ENCODE measurements around the gene FIBIN. TPM values are rescaled to one million over a fixed set of nuclear protein-coding genes. Genes with fewer than 3 reads are reported as not detected.
"Not testable (repeated sequence)": the region's sequence is repeated elsewhere in the genome, so short reads cannot be mapped to it uniquely, and the experiment has no call there.

Gene FIBIN
- total RNA-seq, result 7.8 TPM

DNA sequence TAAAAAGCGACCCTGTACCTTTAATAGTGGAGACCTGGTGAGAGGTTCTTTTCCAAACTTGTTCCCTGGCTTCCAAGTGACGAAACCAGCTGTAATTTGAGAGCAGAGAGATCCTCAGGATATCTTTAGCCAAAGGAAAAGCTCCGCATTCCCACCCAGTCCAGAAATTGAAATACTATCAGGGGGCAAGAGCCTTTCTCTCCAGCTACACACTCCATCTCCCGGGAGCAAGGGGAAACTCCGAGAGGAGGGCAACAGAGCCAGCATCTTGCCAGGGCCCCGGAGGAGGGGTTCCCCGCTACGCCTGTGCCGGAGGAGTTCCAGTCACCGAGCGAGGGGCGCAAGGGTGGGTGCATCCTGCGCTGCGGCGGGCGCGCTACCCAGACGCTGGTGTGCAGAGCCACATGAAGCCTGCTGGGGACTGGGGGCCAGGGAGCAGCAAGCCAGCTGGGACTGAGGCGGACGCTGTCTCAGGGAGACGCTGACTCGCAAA, at the start of gene FIBIN:
Gene FIBIN (plus strand): TSS at position 148 of the 493 bp plus-strand sequence. CDS start 415 bp downstream, outside the sequence.
- no peak for DNase-seq

DNA sequence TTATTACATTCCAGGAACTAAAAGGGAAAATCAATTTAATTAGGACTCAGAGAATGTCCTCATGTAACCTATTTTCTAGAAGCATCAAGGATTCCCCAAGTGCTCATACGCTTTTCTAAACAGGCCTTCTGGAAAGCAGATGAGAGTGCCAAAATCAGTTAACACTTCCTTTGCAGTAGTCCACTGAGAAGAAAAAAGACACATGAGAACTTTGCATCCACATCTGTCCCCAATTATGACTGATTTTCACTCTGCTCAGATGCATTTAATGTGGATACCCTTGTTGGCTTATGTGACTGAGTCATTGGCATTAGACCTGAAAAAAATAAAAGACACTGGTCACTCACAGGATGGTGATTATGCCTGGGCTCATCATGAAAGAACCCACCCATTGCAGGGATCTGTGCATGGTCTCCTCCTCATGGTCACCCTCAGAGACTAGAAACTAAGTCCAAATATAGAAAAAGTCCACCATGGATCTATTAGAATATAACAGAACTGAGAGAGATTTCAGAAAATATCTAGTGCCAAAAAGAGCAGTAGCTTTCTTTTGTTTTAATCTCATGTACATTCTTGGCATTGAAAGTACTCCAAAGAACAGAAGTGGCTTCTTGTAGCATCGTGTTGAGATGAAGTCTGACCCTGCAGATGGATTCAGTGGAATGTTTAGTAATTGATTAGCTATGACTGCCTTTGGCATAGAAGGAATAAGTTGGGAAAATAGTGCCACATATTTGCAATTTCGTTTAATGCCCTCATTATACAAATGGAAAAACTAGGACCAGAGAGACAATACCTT, 48.8 kb upstream of the FIBIN start:
- DNase-seq, result no peak

- no peak for DNase-seq
Measured at GRCh38 chr11:26946257-26946716, 47.6 kb upstream of the FIBIN start.

DNA sequence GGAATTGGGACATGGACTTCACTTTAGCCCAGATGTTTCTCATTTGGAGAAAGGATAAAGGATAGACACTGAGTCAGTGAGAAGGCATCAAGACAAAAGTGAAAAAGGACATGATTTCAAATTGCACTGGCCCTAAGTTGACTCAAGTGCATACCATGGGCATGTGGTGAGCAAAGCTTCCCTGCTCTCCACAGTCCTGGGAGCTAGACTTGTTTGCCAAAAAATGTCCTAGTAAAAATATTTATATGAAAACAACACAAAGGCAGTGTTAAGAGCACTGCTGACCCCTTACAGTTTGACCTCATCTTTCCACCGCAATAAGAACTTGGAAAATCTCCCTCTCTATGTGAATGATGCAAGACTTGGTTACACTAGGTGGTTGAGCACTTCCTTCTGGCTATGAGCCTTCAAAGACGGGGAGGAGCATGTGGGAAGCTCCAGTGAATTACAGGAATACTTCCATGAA, 46.5 kb upstream of the FIBIN start:
- no peak for DNase-seq

DNA sequence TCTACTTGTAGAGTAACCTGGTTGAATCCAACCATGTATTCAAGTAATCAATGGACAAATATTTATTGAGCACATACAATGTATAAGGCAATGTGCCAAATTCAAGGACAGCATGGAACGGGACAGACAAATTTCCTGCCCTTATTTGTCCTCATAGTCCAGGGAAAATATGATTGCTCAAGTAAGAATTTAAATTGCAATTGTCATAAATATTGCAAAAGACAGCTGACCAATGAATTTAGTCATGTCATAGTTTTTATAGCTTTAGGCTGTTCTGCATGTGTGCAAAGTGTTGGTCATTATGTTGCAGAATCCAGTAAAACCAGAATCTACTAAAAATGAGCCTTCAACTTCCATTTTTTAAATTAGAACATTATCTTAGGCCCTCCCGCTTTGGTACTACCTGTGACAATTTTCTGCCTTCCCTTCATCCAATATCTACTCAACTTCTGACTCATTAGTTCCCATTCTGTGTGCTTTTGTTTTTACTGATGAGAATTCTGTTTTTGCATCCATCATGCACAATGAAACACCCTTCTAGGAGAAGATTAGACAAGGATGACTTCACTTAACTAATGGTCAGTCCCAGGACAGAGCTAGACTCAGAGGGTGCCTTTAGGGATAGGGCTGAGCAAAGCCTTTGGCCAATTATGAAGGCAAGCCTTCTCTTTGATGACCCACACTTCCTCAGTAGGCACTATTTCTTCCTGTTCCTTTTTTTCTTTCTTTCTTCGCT, 45.8 kb upstream of the FIBIN start:
- DNase-seq, result no peak

GRCh38 chr11:26948881-26949280, 45.0 kb upstream of the FIBIN start:
- DNase-seq, result no peak

- DNase-seq, result no peak
Measured at GRCh38 chr11:26949846-26950245, 44.1 kb upstream of the FIBIN start.

GRCh38 chr11:26950260-26950719, 43.6 kb upstream of the FIBIN start:
- DNase-seq, result no peak

GRCh38 chr11:26951809-26952515, 42.0 kb upstream of the FIBIN start:
- no peak for DNase-seq

- no peak for DNase-seq
Measured at GRCh38 chr11:26953770-26954392, 40.0 kb upstream of the FIBIN start.

DNA sequence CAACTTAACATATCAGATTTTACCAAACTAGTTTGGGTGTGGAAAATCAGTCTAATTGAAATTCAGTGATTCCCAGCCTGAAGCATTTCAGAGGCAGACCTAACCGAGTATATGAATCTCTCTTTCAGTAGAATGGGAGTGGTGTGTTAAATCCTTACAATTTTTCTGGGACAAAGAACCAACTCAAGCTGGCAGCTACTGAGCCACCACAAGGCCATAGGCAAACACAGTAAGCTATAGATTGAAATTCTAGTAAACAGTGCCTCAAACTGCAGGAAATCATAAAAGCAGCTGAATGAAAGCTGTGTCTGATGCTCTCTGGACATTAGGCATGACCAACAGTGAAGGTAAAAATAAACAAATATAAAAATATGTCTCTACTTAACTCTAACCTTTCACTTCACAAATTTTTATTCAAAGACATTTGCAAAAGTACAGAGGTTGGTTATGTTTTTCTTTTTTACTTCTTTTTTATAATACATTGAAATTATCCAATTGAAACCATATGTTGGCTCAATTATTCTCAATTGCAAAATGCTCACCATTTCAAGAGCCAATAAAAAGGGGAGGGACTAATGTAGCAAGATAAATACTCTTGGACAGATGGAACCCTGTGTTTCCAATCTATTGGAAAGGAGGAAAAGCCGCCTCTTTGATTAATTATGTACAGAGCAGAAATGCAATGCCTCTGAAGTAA, 35.8 kb upstream of the FIBIN start:
- DNase-seq, result no peak

- no peak for DNase-seq
Measured at GRCh38 chr11:26958702-26959049, 35.2 kb upstream of the FIBIN start.

DNA sequence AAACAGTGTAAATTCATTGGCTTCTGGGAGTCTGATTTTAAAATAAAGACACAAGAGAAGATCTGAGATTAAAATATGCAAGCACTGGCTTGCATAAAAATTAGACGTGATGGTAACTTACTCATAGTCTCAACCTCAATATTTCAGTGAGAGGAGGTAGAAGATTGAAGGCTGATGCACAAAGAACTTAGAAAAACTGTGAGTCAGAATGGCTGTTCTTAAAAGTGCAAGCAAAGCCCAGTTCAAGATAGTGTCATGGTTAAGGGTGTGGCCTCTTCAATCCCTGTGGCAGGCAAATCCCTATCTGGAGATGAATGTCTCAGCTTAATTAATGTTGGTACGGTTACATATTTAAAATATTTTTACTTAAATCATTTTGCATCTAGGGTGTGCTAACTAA, 33.6 kb upstream of the FIBIN start:
- no peak for DNase-seq

DNA sequence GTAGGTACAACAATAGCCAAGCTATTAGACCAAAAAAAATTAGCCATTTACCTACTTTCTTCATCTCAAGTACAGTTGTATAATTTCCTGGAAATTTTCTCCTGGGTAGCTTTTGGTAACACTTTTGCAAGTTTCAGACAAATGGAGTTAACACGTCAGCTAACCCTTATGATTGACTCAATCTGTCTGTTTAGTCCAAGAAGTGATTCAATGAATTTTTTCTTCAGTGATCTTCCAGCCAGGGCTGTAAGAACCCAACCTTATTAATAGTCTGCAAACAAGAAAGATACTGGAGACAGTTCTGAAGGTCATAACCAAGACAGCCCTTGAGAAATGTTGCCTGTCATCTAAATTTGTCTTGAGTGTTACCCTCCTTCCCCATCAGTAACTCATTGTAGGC, 30.1 kb upstream of the FIBIN start:
- DNase-seq, result no peak

- no peak for DNase-seq
Measured at GRCh38 chr11:26964339-26964738, 29.6 kb upstream of the FIBIN start.

DNA sequence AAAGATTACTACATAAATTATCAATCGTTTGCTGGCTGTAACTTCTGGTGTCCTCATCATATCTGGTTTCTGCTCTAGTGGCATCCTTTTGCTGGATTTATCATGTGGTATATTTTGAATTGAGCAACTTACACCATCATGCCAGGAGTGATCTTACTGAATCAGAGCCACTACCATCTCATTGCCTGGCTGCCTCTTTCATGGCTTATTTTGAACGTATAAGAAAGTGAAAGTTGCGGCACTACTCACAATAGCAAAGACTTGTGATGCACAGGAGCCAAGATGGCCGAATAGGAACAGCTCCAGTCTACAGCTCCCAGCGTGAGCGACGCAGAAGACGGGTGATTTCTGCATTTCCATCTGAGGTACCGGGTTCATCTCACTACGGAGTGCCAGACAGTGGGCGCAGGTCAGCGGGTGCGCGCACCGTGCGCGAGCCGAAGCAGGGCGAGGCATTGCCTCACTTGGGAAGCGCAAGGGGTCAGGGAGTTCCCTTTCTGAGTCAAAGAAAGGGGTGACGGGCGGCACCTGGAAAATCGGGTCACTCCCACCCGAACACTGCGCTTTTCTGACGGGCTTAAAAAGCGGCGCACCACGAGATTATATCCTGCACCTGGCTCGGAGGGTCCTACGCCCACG, 28.9 kb upstream of the FIBIN start:
- not testable (repeated sequence) for DNase-seq

DNA sequence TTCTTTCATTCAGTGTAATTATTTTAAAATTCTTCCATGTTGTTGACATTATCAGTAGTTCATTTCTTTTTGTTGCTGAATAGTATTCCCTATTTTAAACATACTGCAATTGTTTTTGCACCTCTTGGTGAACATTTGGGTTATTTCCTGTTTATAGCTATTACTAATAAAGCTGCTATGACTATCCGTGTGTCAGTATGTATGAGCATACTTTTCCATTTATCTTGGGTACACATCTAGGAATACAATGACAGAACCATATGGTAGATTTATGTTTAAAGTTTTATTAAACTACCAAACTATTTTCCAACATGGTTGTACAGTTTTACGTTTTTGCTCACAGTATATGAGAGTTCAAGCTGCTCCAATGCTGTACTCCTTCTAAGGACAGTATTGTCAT, 22.0 kb upstream of the FIBIN start:
- DNase-seq, result no peak

- DNase-seq, result no peak
Measured at GRCh38 chr11:26974069-26974783, 19.7 kb upstream of the FIBIN start.

- no peak for DNase-seq
Measured at GRCh38 chr11:26974996-26975395, 18.9 kb upstream of the FIBIN start.

- no peak for DNase-seq
Measured at GRCh38 chr11:26976389-26976788, 17.5 kb upstream of the FIBIN start.

All from occipital lobe (tissue), 2 donors.